GOT3 (cell line): Measurements from ENCODE around the gene TMEM119.

Experiments used
- DNase-seq: peaks from one replicate; lab custom pipeline; 2025; ENCODE audit warnings: mixed read lengths; lab: John Stamatoyannopoulos, UW

Gene TMEM119, protein sequence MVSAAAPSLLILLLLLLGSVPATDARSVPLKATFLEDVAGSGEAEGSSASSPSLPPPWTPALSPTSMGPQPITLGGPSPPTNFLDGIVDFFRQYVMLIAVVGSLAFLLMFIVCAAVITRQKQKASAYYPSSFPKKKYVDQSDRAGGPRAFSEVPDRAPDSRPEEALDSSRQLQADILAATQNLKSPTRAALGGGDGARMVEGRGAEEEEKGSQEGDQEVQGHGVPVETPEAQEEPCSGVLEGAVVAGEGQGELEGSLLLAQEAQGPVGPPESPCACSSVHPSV

GRCh38 chr12:108597559-108598471, at the start of gene TMEM119:
Gene TMEM119, minus strand, starts transcription at chr12:108598084. Its CDS starts 5,701 bp downstream, at chr12:108592383.
- no peak for DNase-seq

- DNase-seq: no peak
Observed at GRCh38 chr12:108646600-108647579, 49.0 kb upstream of the TMEM119 start.

- DNase-seq: no peak
Observed at GRCh38 chr12:108645686-108646599, 48.1 kb upstream of the TMEM119 start.

DNA sequence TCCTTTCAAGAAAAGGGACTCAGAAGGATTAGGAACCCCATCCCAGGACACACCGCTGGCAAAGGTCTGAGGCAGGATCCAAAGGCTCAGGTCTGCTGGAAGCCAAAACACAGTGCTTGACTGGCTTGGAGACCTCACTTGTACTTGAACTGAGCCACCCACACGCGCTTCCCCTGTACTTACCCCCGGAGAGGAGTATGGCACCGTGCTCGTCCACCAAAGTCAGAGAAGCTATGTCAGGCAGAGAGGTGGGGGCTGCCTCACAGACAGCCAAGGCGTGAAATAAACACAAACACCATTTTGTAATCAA, 46.9 kb upstream of the TMEM119 start:
- DNase-seq: no peak

DNA sequence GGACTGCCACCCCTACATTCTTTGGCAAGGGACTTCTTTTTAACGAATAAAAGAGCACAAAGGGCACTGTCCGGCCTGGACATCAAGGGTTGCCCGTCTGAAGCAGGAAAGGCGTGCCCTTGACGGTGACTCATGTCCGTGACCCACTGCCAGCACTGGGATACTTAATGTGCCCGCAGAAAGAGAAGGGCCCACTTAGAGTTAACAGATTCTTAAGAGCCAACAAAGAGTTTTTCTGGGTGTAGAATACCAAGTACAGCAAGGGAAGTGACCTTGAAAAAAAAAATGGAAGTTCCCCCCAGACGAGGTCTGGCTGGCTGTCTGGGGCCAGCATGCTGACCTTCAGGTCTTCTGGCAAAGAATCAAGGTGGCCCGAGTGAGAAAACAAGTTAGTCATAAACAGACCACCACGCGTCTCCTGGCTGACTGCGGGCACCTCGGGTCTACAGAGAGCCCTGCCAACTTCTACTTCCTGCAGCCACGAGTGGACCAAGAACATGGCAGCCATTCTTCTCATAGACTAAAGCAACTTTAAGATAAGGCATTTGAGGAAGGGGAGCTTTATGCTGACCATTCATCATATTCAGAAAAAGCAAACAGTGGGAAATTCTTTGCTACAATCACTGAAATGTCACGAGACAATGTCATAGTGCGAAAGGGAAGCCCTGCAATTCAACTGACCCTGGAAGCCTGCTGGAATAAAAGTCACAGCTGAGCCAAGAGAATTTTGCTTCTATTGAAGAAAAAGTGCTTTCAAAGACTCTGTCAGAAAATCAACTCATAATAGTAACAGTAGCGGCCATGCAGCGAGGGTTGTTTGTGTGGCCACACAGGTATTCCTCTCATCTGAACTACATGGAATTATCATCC, 46.3 kb upstream of the TMEM119 start:
- no peak for DNase-seq

DNA sequence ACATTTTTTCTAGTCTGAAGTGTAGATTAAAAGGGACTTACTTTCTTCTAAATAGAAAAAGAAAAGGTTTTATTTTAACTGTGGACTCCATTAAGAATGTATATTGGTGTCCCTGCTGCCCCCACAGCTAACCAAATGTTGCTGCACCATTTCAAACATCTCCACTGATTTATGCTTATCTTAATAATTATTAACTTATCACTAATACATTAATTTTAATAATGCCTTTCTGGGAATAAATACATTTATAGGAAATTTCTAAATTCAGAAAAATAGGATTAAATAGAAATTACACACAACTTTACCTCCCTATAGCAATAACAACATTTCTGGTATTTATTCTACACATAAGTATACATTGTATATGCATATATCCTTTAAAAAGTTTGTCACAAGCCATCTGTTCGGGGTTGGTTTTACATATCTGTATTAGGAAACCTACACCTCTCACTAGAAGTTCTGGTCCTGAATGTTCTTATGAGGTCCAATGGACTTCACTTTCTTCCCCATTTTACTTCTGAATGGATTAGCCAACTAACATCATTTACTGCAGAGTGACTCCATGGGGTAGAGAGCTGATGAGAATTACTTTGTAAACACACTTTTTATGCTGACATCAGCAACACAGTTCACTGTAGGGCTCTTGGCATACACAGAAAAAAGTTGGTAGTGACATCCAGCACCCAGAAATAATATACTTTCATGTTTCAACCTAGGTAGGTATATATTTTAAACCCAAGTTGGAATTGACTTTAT, 45.2 kb upstream of the TMEM119 start:
- DNase-seq: no peak

- no peak for DNase-seq
Observed at GRCh38 chr12:108642269-108642870, 44.5 kb upstream of the TMEM119 start.

GRCh38 chr12:108641446-108642268, 43.8 kb upstream of the TMEM119 start:
- no peak for DNase-seq

DNA sequence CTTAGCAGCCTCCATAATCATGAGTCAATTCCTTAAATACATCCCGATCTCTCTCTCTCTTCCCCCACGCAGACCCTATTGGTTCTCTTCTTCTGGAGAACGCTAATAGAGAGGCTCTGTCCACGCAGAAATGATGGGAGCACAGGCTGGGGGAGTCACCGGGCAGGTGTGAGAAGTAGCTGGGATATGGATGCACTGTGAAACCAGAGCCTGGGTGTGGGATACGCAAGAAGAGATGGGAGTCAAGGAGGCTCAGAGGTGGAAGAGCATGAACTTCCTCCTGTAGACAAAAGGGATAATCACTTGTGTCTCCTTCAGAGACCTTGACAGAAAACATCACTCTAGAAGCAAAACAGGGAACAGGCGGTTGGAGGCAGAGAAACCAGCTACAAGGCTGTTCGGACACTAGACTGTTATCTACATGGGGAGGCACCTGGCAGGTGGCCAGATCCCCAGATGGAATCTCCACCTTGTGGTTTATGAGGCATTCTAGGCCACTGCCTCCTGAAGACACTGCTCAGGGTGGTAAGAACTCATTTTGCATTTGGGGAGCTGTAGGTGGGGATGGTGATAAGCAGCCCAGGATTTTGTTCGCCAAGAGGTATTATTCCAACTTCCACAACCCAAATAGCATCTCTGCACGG, 43.0 kb upstream of the TMEM119 start:
- DNase-seq: no peak

DNA sequence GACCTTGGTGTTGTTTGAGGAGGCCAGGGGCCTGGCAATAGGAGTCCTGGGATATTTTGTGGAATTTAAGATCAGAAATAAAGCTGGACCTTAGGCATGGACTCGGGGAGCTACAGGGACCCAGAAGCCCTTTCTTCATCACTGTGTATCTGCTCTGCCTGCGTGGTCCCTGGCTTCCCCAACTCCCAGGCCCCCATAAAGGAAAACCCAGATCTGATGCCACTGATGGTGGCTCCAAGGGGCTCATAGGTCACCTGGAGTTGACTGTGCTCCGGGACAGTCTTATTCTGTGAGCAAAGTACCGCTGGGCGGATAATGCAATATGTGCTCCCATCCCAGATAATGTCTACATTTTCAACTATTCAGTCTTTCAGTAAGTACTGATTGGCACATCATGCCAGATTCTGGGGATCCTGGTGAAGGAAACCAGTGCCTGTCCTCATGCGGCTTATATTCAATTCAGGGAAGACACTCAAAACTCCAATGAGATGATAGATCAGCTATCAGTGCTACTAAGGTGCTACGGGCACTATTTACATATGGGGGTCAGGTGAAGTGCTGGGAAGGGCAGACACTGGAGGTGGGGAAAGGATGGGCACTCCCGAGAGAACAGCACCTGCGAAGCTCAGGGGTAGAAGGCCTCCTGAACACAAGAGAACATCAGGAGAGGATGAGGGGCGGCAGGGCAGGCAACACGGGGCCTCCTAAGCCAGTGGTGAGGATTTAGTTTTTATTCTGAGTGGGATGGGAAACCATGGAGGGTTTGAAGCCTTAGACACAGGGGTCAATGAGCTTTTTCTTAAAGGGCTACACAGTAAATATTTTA, 41.3 kb upstream of the TMEM119 start:
- no peak for DNase-seq

- DNase-seq: no peak
Observed at GRCh38 chr12:108638141-108638827, 40.4 kb upstream of the TMEM119 start.

DNA sequence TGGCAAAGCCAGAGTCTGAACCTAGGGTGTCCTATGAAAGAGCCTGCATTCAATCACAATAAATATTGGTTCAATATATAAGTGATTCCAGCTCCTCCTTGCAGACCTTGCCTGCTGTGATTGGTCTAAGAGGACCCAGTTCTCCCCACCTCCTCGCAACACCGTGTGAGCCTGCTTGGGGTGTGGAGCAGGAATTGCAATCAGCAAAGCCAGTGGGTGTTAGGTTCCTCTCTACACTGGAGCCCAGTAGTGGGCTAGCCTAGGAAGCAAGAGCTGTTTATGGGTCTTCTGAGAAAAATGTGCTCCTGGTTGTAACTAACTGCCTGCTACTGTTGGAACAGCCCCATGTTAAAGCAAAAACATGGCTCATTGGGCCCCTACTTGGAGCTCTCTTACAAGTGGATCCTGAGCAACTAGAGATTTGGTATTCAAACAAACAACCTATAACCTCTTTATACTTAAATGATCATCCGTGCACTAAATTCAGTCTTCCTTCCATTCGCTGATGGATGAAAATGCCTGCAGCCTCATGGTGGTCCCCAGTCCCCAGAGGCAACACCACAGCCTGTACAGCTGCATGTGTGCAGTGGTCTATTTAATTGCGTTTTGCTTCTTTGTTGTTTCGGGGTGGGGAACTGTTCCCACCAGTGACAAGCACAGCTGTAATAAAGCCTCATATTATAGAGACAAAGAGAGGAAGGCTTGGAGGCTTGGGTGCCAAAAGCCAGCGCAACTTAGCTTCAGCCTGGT, 39.5 kb upstream of the TMEM119 start:
- DNase-seq: no peak

DNA sequence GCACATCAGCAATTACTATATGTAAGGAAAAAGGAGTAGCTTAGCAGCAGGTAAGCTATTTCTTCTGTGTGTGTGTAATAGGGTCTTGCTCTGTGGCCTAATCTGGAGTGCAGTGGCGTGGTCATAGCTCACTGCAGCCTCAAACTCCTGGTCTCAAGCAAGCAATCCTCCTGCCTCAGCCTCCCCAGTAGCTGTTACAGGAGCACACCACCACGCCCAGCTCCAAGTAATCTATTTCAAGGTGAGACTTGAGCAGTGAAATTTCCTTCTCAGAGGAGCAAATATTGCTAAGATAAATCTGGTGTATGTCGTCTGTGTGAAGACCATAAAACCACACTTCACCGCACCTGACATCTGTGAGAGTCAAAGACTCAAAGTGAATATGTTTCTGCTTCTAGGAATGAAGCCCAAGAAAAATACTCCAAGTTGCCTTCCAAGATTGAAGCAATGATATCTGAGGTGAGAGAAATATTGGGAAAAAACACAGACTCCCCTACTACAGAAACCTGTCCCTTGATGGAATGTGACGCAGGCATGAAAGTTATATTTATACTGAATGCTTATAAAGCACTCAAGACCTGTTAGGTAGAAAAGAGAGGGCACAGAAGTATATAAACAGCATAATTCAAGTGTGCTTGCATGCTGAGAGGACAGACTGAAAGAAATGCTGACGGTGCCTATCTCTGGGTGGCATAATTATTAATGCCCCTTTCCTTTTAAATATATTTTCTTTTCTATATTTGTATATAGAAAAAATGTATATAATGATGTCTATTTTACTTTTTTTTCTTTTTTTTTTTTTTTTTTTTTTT, 38.3 kb upstream of the TMEM119 start:
- DNase-seq: no peak
